Measurements from ENCODE around the gene CHN2. TPM values are rescaled to one million over a fixed set of nuclear protein-coding genes. Genes with fewer than 3 reads are reported as not detected.

Gene CHN2
- total RNA-seq, 1 experiment from 2014 or later: 61.2 TPM

DNA sequence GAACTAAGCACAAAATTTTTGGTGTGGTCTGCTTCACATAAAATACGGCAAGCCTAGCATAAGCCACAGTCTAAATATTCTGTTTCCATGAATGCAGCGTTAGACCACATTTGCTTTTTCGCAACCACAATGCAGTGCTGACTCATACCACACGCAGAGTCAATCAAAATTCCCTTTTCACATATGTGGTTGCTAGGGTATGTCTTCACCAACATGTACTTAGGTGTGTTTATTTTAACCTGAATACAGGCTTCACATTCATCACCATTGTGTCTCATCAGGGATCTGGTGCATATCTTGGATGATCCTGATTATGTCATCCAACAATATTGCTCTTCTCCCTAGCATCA, 90.8 kb downstream of the CHN2 start:
- intact Hi-C loops (cut with micrococcal nuclease; ENCODE audit: unreplicated experiment): loop anchor here (5.0 kb wide), 1 partner anchor 73 kb away; no protein-coding TSS in a partner anchor
- no peaks in the 10 kb centered on the region for H3K27me3 ChIP-seq (replicated peaks; ENCODE audit: insufficient read depth, low read depth, low read length, poor library complexity)
- TF ChIP-seq EZH2 (IDR thresholded peaks at IDR 0.05; ENCODE audit: borderline replicate concordance, low read depth, low read length, poor library complexity, severe bottlenecking): no peak
- TF ChIP-seq, protein P1, sequence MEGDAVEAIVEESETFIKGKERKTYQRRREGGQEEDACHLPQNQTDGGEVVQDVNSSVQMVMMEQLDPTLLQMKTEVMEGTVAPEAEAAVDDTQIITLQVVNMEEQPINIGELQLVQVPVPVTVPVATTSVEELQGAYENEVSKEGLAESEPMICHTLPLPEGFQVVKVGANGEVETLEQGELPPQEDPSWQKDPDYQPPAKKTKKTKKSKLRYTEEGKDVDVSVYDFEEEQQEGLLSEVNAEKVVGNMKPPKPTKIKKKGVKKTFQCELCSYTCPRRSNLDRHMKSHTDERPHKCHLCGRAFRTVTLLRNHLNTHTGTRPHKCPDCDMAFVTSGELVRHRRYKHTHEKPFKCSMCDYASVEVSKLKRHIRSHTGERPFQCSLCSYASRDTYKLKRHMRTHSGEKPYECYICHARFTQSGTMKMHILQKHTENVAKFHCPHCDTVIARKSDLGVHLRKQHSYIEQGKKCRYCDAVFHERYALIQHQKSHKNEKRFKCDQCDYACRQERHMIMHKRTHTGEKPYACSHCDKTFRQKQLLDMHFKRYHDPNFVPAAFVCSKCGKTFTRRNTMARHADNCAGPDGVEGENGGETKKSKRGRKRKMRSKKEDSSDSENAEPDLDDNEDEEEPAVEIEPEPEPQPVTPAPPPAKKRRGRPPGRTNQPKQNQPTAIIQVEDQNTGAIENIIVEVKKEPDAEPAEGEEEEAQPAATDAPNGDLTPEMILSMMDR (conservative IDR thresholded peaks at IDR 0.05; ENCODE audit: low read depth, low read length): no peak
- no peaks in the 10 kb centered on the region for H3K36me3 ChIP-seq (ENCODE audit: insufficient read depth, low read length, poor library complexity, severe bottlenecking)
- CTCF ChIA-PET: no interaction called here
- peak; percentile 67 for DNase-seq (ENCODE audit: low spot score)
- H3K4me3 ChIP-seq (ENCODE audit: low read depth, low read length, poor library complexity, severe bottlenecking): no peak overlapping the region
- H3K27ac ChIP-seq (ENCODE audit: low read depth, low read length, poor library complexity, severe bottlenecking): no peak overlapping the region
- no peaks in the 10 kb centered on the region for H3K9me3 ChIP-seq (ENCODE audit: low read depth, low read length, poor library complexity, severe bottlenecking)
- H3K4me1 ChIP-seq (ENCODE audit: insufficient read depth, low read length, poor library complexity, severe bottlenecking): peaks cover 45% of the 10 kb centered on the region
- POLR2A ChIA-PET (ENCODE audit: low non-redundant PET): no interaction called here
- BruUV-seq (replicated peaks): no TSS peak

DNA sequence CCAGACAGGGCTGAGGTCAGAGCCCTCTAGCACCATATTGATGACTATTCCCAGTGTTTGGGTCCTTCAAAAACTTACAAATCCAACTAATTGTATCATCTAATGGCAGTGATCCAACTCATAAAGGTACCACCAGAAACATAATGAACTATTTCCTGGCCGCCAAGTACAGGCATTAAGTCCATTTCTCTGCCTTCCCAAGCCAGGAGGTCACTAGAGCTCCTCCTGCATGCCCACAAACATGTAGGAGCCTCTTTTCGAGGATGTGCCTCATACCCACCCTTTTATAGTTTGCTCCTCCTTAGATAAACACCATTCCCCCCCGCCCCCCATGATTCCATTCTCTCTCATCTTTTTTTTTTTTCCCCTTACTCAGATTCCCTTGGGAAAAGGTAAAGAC, 91.3 kb downstream of the CHN2 start:
- CTCF ChIA-PET: no interaction called here
- no peaks in the 10 kb centered on the region for H3K27me3 ChIP-seq (replicated peaks; ENCODE audit: insufficient read depth, low read depth, low read length, poor library complexity)
- H3K4me1 ChIP-seq (ENCODE audit: insufficient read depth, low read length, poor library complexity, severe bottlenecking): peaks cover 47% of the 10 kb centered on the region
- no peaks in the 10 kb centered on the region for H3K9me3 ChIP-seq (ENCODE audit: low read depth, low read length, poor library complexity, severe bottlenecking)
- no peaks in the 10 kb centered on the region for H3K36me3 ChIP-seq (ENCODE audit: insufficient read depth, low read length, poor library complexity, severe bottlenecking)
- TF ChIP-seq EZH2 (IDR thresholded peaks at IDR 0.05; ENCODE audit: borderline replicate concordance, low read depth, low read length, poor library complexity, severe bottlenecking): no peak
- TF ChIP-seq, protein P1 (conservative IDR thresholded peaks at IDR 0.05; ENCODE audit: low read depth, low read length): no peak
- intact Hi-C loops (cut with micrococcal nuclease; ENCODE audit: unreplicated experiment): loop anchor here (5.0 kb wide), 1 partner anchor 74 kb away; no protein-coding TSS in a partner anchor
- no peak for DNase-seq (ENCODE audit: low spot score)
- no peak overlapping the region for H3K4me3 ChIP-seq (ENCODE audit: low read depth, low read length, poor library complexity, severe bottlenecking)
- no TSS peak for BruUV-seq (replicated peaks)
- no peak overlapping the region for H3K27ac ChIP-seq (ENCODE audit: low read depth, low read length, poor library complexity, severe bottlenecking)
- POLR2A ChIA-PET (ENCODE audit: low non-redundant PET): no interaction called here

DNA sequence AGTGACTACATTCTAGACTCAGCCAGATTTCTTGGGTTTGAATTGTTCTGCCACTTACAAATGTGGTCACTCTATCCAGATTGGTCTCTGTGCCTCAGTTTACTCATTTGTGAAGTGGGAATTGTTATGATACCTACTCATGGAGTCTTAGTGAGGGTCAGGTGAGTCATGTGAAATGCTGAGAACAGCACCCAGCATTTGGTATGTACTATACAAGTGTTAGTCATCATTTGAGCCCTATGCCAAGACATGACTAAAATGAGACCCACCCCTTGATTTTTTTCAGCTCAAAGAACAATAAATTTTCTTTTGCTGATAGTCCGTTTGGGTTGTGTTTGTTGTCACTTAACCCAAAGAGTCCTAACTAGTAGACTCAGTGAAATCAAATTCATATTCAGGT, 92.8 kb downstream of the CHN2 start:
- TF ChIP-seq EZH2 (IDR thresholded peaks at IDR 0.05; ENCODE audit: borderline replicate concordance, low read depth, low read length, poor library complexity, severe bottlenecking): no peak
- TF ChIP-seq, protein P1 (conservative IDR thresholded peaks at IDR 0.05; ENCODE audit: low read depth, low read length): no peak
- Histone ChIP-seq H3K4me3 (ENCODE audit: low read depth, low read length, poor library complexity, severe bottlenecking) (no peak overlapping the region), H3K27ac (ENCODE audit: low read depth, low read length, poor library complexity, severe bottlenecking) (no peak overlapping the region), H3K4me1 (ENCODE audit: insufficient read depth, low read length, poor library complexity, severe bottlenecking) (peaks cover 33% of the 10 kb centered on the region), H3K27me3 (replicated peaks; ENCODE audit: insufficient read depth, low read depth, low read length, poor library complexity) (no peaks in the 10 kb centered on the region), H3K9me3 (ENCODE audit: low read depth, low read length, poor library complexity, severe bottlenecking) (no peaks in the 10 kb centered on the region), H3K36me3 (ENCODE audit: insufficient read depth, low read length, poor library complexity, severe bottlenecking) (no peaks in the 10 kb centered on the region)
- ChIA-PET CTCF (no interaction called here), POLR2A (ENCODE audit: low non-redundant PET) (no interaction called here)
- intact Hi-C loops (cut with micrococcal nuclease; ENCODE audit: unreplicated experiment): loop anchor here (5.0 kb wide), 1 partner anchor 75 kb away; no protein-coding TSS in a partner anchor
- BruUV-seq (replicated peaks): no TSS peak
- DNase-seq (ENCODE audit: low spot score): no peak

Data from A673 (cell line).